ENCODE results near the gene HOXC5.
"Not testable (repeated sequence)": the region's sequence is repeated elsewhere in the genome, so short reads cannot be mapped to it uniquely, and the experiment has no call there.

The HOXC5 gene

GRCh38 chr12:54075409-54075808, 42.6 kb downstream of the HOXC5 start:
- FAIRE-seq: no peak

- no peak for FAIRE-seq
Observed at GRCh38 chr12:54075974-54076373, 43.1 kb downstream of the HOXC5 start.

GRCh38 chr12:54077843-54078242, 45.0 kb downstream of the HOXC5 start:
- FAIRE-seq: not testable (repeated sequence)

GRCh38 chr12:54079115-54079514, 46.3 kb downstream of the HOXC5 start:
- FAIRE-seq: not testable (repeated sequence)

GRCh38 chr12:54080008-54080924, 47.4 kb downstream of the HOXC5 start:
- not testable (repeated sequence) for FAIRE-seq

- not testable (repeated sequence) for FAIRE-seq
Observed at GRCh38 chr12:54081053-54081514, 48.2 kb downstream of the HOXC5 start.

GRCh38 chr12:54081581-54082396, 48.9 kb downstream of the HOXC5 start:
- FAIRE-seq: not testable (repeated sequence)

GRCh38 chr12:54082397-54082892, 49.6 kb downstream of the HOXC5 start:
- no peak for FAIRE-seq

Data from colon (tissue), 2 donors.